Stimulated activated CD8-positive, alpha-beta memory T cell treated with anti-CD3 and anti-CD28 coated beads, Interleukin-7, amount 100 ng/mL, for 24 hours (primary cell): ENCODE results near the gene SCYGR3.
"Not testable (repeated sequence)": the region's sequence is repeated elsewhere in the genome, so short reads cannot be mapped to it uniquely, and the experiment has no call there.

ENCODE experiments used
- DNase-seq: peaks from one replicate; pipeline ENCODE4 v3.0.0-alpha.2; 2020; ENCODE audit warnings: low read depth

SCYGR3 gene

GRCh38 chr2:227613272-227613660 is 1.4 kb downstream of the SCYGR3 start:
- no peak for DNase-seq

DNA sequence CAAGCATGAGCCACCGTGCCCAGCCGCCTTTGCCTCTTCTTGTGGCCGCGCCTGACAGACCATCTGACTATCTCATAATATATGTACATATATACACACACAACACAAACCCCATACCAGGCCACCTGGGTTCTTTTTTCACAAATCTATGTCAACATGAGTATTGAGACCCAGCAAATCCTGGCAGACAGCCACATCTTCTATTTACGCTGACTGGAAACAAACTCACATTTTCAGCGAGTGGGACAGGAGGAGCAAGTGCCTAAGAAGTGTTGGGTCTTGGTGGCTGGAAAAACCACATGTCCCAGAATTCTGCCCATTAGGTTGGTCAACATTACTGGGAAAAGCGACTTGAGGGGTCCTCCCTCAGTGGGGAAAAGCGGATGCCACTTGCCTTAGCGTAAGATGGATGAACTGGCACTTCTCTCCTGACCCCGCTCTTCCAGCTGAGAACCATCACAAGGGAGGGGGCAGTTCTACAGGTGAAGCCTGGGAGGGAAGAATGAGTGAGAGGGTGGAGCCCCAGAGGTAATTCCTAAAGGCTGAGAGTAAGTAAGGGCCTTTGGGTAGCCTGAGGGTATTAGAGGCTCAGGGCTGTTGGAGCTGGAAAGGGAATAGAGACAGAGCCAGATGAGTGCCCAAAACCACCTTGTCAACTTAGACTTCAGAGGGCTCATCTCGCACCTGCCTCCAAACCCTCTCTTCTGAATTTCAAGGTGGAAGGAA is 1.9 kb downstream of the SCYGR3 start:
- no peak for DNase-seq

DNA sequence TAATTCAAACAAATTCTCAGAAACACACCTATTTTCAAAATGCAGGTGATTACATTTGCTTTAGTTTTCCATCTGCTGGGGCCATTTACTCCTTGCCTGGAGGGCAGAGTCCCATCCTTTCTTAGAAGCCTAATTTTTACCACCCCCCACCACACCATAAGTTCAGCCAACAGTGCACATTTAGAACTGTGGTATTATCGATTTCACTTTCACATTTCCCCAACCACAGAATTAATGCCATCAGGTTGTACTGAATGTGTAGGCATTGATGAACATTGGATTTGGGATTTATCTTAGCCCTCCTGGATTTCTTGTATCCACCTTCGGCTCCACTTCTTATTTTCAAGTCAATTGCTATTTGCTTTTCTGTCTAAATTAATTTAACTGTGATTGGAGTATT is 4.5 kb downstream of the SCYGR3 start:
- DNase-seq: no peak

DNA sequence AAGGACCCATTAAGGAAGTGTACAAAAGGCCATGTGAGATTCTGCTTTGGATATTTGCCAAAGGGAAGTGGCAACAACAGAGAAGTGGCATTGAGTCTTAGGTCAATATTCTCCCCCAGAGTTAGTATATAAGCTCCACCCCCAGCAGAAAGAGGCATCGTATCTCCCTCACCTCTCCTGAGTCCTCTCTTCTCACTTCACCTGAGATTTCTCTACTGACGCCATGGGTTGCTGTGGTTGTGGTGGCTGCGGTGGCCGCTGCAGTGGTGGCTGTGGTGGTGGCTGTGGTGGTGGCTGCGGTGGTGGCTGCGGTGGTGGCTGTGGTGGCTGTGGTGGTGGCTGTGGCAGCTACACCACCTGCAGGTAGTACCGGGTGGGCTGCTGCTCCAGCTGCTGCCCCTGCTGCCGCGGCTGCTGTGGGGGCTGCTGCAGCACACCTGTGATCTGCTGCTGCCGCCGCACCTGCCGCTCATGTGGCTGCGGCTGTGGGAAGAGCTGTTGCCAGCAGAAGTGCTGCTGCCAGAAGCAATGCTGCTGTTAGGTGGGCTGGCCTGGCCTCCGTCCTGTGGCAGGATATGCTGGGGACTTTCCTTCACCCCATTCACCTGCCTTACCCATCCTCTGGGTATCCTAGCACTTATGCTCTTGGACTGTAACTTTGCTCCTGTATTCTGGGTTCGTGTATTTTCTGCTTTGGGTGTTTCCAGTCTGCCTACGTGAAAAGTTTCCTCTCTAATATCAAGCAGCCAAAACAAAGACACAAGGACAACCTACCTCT is 5.9 kb downstream of the SCYGR3 start:
- DNase-seq: no peak

- DNase-seq: no peak
Observed at GRCh38 chr2:227607941-227608340, 6.7 kb downstream of the SCYGR3 start.

DNA sequence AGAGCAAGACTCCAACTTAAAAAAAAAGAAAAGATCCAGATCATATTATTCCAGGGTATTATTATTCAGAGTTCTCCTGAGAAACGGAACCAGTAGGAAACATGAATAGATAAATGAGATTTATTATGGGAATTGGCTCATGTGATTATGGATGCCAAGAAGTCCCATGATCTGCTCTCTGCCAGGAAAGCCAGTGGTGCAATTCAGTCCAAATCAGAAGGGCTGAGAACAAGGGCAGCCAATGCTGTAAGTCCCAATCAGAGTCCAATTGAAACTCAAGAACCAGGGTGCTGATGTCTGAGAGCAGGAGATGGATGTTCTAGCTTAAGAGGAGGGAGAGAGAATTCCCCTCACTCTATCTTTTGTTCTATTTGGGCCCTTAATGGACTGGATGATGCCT is 8.2 kb downstream of the SCYGR3 start:
- DNase-seq: no peak

DNA sequence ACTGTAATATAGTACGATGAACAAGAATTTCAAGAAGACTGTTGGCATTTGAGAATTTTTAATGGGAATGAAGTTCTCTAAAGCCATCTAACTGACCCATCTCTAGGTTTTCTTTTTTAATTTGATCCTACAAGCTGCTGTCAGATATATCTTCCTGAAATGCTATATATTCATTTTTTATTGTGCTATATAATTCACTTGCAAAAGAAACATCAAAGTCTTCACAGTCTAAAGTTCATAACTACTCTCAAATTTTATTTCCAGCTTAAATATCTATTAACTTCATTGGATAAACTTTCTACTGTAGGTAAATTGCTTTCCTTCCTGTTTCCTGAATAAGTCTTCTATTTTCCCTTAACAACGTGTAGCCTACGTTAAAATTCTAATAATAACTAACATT is 12.3 kb downstream of the SCYGR3 start:
- no peak for DNase-seq

GRCh38 chr2:227598835-227599503 is 15.7 kb downstream of the SCYGR3 start, which contains the start of gene SCYGR2:
SCYGR2 (plus strand) TSS chr2:227598893; CDS start chr2:227598893, 0 bp downstream.
- not testable (repeated sequence) for DNase-seq

GRCh38 chr2:227597998-227598397 is 16.6 kb downstream of the SCYGR3 start:
- no peak for DNase-seq

- no peak for DNase-seq
Observed at GRCh38 chr2:227597036-227597435, 17.6 kb downstream of the SCYGR3 start.

DNA sequence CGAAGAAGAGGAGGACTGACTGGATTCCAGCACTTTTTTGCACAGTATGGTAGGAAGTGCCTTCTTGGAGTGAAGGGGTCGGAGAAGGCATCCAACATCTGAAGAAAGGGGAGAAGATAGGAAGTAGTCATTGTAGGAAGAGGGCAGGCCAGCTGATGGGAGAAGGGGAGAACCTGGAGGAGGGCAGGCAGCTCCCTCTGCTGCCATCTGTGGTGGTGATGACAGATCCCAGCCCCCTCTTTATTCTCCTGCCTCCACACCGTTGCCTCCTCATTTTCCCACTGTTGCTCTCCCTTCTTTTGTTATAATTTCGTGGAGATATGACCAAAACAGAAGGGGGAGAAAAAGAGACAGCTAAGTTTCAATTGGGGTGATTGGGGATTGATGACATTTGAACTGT is 18.8 kb downstream of the SCYGR3 start:
- no peak for DNase-seq

DNA sequence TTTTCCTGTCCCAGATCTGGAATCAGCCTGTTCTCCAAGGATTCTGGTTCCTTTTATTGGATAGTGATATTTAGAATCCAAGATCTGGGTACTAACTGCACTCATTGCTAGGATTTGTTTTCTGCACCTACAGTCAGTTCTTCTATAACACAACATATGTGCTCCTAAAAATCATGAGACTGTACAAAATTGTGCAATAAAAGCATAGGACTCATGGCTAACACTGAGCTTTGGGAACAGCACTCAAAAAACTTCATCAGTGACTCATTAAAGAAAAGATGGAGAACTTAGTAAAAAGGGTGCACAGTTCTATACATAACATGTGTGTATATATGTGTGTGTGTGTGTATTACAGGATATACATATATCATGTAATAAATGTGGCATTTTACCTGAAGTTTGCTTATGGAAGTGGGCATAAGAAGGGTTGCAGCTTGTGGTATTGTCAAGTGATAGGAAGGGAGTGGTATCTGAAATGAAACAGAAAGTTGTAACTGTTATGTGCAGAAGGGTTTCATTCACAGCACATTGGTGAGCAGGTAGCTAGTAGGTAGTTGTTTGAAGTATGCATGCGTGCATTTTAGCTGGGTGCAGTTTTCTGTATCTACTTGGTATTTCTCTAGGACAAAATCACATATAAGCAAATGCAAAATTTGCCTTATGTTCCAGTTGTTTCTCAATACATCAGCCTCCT is 21.8 kb downstream of the SCYGR3 start:
- DNase-seq: no peak

DNA sequence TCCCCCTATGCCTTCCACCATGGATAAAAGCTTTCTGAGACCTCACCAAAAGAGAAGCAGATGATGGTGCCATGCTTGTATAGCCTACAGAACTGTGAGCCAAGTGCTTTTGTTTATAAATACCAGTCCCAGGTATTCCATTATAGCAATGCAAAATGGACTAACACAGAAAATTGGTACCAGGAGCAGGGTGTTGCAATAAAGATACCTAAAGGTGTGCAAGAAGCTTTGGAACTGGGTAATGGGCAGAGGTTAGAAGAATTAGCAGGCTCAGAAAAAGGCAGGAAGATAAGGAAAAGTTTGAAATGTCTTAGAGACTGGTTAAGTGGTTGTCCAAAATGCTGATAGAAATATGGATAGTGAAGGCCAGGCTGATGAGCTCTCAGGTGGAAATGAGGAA is 32.3 kb downstream of the SCYGR3 start:
- no peak for DNase-seq

DNA sequence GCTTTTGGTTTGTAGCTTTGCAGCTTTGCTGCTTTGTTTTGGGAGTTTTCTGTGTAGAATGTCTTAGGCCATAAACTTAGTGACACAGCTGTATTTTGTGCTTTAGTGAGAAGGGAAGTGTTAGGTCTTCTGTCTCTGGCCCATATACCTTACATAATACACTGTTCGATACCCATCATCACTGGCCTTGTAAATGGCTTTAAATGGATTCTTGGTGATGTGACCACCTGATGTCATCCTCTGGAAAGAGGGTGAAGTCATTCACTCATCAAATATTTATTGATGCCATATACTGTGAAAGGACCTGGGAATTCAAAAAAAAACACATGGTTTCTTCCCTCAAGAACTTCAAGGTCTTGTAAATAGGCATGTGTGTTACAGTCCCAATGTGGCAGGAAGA is 34.8 kb downstream of the SCYGR3 start:
- no peak for DNase-seq

DNA sequence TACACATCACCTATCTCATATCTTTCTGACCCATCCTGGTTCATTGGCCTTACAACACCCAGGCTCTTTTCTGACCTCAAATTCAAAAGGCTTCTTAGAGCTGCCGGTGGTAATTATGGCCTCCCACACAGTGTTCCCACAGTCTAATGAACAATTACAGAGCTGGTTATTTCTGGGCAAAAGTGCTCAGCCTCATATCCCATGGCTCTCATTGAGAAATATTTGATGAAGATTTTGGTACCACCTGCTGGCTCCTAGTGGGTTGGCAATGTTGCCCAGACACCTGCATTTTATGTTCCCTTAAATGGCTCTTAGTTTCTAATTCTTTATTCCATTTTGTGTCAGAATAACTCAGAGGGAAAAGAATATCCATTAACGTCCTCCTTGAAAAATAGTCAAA is 36.0 kb downstream of the SCYGR3 start:
- DNase-seq: no peak

DNA sequence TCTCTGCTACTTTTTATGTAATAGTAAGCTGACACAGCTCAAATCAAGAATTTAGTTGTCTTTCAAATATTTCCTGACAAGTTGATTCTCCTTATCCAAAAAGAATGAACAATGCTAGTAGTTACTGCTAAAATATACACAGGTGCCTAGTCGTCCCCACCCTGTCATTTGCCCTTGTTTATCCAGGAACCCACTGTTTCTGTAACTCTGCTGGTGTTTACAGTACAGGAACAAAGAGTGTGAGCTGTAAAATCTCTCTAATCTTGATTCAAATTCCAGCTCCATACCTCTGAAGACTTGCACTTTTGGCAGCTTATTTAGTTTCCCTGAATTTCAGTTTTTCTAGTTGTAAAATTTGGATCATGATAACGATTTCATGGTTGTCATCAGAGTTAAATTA is 37.1 kb downstream of the SCYGR3 start:
- DNase-seq: no peak

DNA sequence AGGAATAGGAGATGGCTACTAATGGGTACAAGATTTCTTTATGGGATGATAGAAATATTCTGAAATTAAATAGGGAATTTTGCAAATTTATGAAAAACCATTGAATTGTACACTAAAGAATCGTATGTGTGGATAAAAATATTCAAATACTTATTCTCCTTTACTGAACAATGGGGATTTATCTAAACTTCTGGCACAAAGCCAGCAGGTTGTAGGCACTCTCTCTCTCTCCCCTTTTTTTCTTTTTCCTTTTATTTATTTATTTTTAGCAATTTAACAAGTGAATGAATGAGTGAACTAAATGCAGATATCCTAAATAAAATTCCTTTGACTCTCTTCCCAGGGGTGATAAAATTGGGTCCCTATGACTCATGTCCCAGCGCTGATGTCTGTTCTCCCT is 37.8 kb downstream of the SCYGR3 start:
- DNase-seq: no peak

DNA sequence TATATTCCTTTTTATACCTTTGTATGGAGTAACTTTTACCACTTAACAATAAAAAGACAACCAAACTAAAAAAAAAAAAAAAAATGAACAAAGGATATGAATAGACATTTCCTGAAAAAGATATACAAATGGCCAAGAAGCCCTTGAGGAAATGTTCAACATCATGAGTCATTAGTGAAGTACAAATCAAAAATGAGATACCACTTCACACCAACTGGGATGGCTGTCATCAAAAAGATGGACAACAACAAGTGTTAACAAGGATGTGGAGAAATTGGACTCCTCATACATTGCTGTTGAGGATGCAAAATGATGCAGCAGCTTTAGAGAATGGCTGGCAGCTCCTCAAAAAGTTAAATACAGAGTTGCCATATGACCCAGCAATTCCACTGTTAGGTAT is 38.5 kb downstream of the SCYGR3 start:
- DNase-seq: no peak

DNA sequence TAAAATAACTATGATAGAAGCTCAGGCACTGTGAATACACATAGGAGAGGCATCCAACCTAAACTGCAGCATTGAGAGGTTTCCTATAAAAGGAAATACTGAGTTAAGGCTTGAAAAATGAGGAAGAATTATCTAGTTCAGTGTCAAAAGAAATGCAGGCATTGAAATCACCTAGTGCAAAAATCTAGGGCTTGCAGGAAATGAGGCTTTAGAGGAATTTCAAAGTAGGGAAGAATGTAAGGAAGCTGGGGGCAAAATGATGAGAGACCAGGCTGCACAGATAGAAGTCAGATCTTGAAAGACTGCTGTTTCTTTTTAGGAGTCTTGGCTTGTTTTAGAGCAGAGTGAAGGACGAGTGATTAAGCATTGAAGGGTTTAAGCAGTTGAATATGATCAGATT is 44.0 kb downstream of the SCYGR3 start:
- DNase-seq: no peak

DNA sequence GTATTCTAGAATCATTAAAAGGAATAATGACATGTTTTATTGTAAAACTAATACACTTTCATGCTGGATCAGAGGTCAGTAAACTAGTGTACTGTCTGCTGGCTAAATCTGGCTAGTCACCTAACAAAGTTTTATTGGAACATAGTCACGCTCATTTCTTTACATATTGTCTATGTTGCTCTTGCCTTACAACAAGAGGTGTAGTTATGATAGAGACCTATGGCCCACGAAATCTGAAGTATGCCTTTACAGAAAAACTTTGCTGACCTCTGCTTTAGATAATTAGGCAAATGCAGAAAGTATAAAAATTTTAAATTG is 45.8 kb downstream of the SCYGR3 start:
- DNase-seq: no peak

DNA sequence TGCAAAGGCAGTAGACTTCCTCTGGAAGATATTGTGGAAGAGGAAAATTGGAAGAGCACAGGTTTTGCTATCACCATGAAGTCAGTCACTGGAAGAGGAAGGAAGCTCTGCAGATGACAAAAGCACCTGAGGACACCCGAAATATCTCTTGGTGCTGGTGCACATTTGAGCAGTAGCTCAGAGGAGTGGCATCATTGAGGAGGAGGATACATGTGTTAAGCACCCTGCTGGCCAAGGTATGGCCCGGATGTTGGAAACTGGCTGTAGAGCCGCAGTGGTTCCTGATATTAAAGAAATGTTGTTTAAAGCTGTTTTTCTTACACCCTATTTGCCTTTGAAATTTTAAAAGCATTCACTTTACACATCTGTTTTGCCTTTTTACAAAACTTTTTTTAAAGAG is 48.6 kb downstream of the SCYGR3 start:
- no peak for DNase-seq

DNA sequence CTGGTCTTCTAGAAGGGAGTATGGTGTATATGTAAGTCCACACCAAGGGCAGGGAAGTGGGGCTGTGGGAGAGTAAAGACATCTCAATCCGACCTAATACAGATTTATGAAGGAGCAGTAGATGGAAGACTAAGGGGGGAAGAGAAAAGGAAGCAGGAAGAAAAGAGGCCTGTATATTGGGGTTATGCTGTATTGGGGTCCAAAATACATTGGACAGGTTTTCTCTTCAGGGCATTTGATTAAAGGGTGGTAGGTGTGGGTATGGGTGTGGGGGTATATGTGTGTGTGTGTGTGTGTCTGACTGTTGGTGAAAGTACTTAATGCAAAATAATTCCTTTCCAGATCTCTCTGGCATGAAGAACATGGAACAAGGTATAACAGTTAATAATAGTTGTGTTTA is 49.6 kb downstream of the SCYGR3 start:
- no peak for DNase-seq
